Liver (tissue), 9 donors: ENCODE measurements around the gene ZNF821. TPM values are rescaled to one million over a fixed set of nuclear protein-coding genes. Genes with fewer than 3 reads are reported as not detected.

ENCODE experiments used
- DNase-seq: peaks from one replicate; pipeline ENCODE4 v3.0.0-alpha.2; 2017; ENCODE audit warnings: low spot score
- H3K27ac ChIP-seq, 2 donors: one replicate each; pipeline ENCODE4 v1.7.0; 2013; ENCODE audit warnings: inconsistent platforms in 2 of 2, low read length in 2 of 2, control low read depth in 1 of 2, low read depth in 1 of 2, mild to moderate bottlenecking in 1 of 2
- H3K27me3 ChIP-seq, 4 donors: one replicate each; pipeline versions ENCODE4 v1.6.1 to v1.7.0; 2013; ENCODE audit warnings: low read length in 3 of 4, inconsistent platforms in 1 of 4, mild to moderate bottlenecking in 1 of 4, moderate library complexity in 1 of 4; ENCODE audit not compliant: control insufficient read depth in 4 of 4, insufficient read depth in 4 of 4
- H3K36me3 ChIP-seq, 4 donors: one replicate each; pipeline versions ENCODE4 v1.6.1 to v1.7.0; 2013; ENCODE audit warnings: low read length in 3 of 4, mild to moderate bottlenecking in 3 of 4, low read depth in 1 of 4, moderate library complexity in 1 of 4; ENCODE audit not compliant: control insufficient read depth in 4 of 4, insufficient read depth in 3 of 4
- H3K4me1 ChIP-seq, 4 donors: one replicate each; pipeline versions ENCODE4 v1.6.1 to v1.7.0; 2013; ENCODE audit warnings: low read length in 3 of 4, mild to moderate bottlenecking in 3 of 4, moderate library complexity in 1 of 4; ENCODE audit not compliant: control insufficient read depth in 4 of 4, insufficient read depth in 4 of 4
- H3K4me3 ChIP-seq, 3 donors: one replicate each; pipeline versions ENCODE4 v1.6.1 to v1.7.0; 2013; ENCODE audit warnings: low read length in 3 of 3, control low read depth in 1 of 3, low read depth in 1 of 3, mild to moderate bottlenecking in 1 of 3
- H3K9ac ChIP-seq, 2 donors: one replicate each; pipeline ENCODE4 v1.7.0; 2013; ENCODE audit warnings: low read length in 2 of 2, mild to moderate bottlenecking in 2 of 2, moderate library complexity in 2 of 2, control low read depth in 1 of 2, low read depth in 1 of 2
- H3K9me3 ChIP-seq, 4 donors: one replicate each; pipeline versions ENCODE4 v1.6.1 to v1.7.0; 2013; ENCODE audit warnings: low read length in 3 of 4; ENCODE audit not compliant: control insufficient read depth in 4 of 4
- ATF3 ChIP-seq: IDR thresholded peaks from 2 replicates; pipeline ENCODE4 v1.6.1; 2016; ENCODE audit warnings: antibody characterized with exemption
- CTCF ChIP-seq: fragments of 150-350 bp; IDR thresholded peaks from 2 replicates; pipeline ENCODE4 v1.5.1; 2017; ENCODE audit warnings: improper control_type of control experiment, low read depth, low read length; ENCODE audit not compliant: missing input control
- EGR1 ChIP-seq, 2 donors: IDR thresholded peaks; 2 replicates each; pipeline ENCODE4 v1.6.1; 2016 to 2018; ENCODE audit warnings: antibody characterized with exemption in 2 of 2, low read depth in 2 of 2
- FOXA1 ChIP-seq: IDR thresholded peaks from 2 replicates; pipeline ENCODE4 v1.6.1; 2016; ENCODE audit warnings: antibody characterized with exemption
- FOXA2 ChIP-seq: IDR thresholded peaks from 2 replicates; pipeline ENCODE4 v1.6.1; 2016; ENCODE audit warnings: antibody characterized with exemption
- GABPA ChIP-seq, 2 donors: IDR thresholded peaks in 1 of 2; conservative IDR thresholded peaks in 1 of 2; 2 replicates each; pipeline ENCODE4 v1.6.1; 2016; ENCODE audit warnings: antibody characterized with exemption in 2 of 2, mild to moderate bottlenecking in 1 of 2, moderate library complexity in 1 of 2
- HNF4A ChIP-seq, 2 donors: conservative IDR thresholded peaks; 2 replicates each; pipeline ENCODE4 v1.6.1; 2016; ENCODE audit warnings: antibody characterized with exemption in 2 of 2, mild to moderate bottlenecking in 2 of 2
- HNF4G ChIP-seq: IDR thresholded peaks from 2 replicates; pipeline ENCODE4 v1.6.1; 2016; ENCODE audit warnings: antibody characterized with exemption
- JUND ChIP-seq, 2 donors: IDR thresholded peaks; 2 replicates each; pipeline ENCODE4 v1.6.1; 2016; ENCODE audit warnings: antibody characterized with exemption in 2 of 2
- MAX ChIP-seq: IDR thresholded peaks from 2 replicates; pipeline ENCODE4 v1.6.1; 2016; ENCODE audit warnings: antibody characterized with exemption
- NR2F2 ChIP-seq: IDR thresholded peaks from 2 replicates; pipeline ENCODE4 v1.6.1; 2016; ENCODE audit warnings: antibody characterized with exemption
- RAD21 ChIP-seq, 2 donors: IDR thresholded peaks; 2 replicates each; pipeline ENCODE4 v1.6.1; 2016; ENCODE audit warnings: antibody characterized with exemption in 2 of 2, mild to moderate bottlenecking in 2 of 2
- REST ChIP-seq: IDR thresholded peaks from 2 replicates; pipeline ENCODE4 v1.6.1; 2016; ENCODE audit warnings: antibody characterized with exemption, mild to moderate bottlenecking
- RXRA ChIP-seq, 2 donors: IDR thresholded peaks; 2 replicates each; pipeline ENCODE4 v1.6.1; 2017 to 2018; ENCODE audit warnings: antibody characterized with exemption in 2 of 2, mild to moderate bottlenecking in 1 of 2
- SP1 ChIP-seq: IDR thresholded peaks from 2 replicates; pipeline ENCODE4 v1.6.1; 2018; ENCODE audit warnings: antibody characterized with exemption, mild to moderate bottlenecking
- TAF1 ChIP-seq: conservative IDR thresholded peaks from 2 replicates; pipeline ENCODE4 v1.6.1; 2016; ENCODE audit warnings: antibody characterized with exemption, mild to moderate bottlenecking
- YY1 ChIP-seq: IDR thresholded peaks from 2 replicates; pipeline ENCODE4 v1.6.1; 2016; ENCODE audit warnings: antibody characterized with exemption, mild to moderate bottlenecking
- ZBTB33 ChIP-seq: IDR thresholded peaks from 2 replicates; pipeline ENCODE4 v1.6.1; 2016; ENCODE audit warnings: antibody characterized with exemption
- WGBS: extraction: QIAGEN DNeasy Blood & Tissue Kit; methylation state at CpG from one replicate; pipeline ENCODE4 v1.1.7; 2013; 5-methylcytosine and 5-hydroxymethylcytosine counted together
- polyA plus RNA-seq, 2 donors: library from polyadenylated mRNA; stranded (reverse) in 1 of 2; unstranded in 1 of 2; fragments of 200-250 nt in 1 of 2; fragments of >200 nt in 1 of 2; fragmentation: Nextera tagmentation in 1 of 2; extraction: Ambion mirVana in 1 of 2; gene quantifications; one replicate each; pipeline versions ENCODE4 v1.2.1 to v1.2.3, GENCODE V29; 2013 to 2015
- total RNA-seq, 2 donors: library from RNA; depleted of rRNA; stranded (reverse); fragments of >200 nt; gene quantifications; one replicate each; pipeline ENCODE4 v1.2.3, GENCODE V29; 2014
- donor health status: healthy.
- donor health status: healthy.
- donor health status: healthy.
- donor health status: healthy.
- donor health status: healthy.

ZNF821 gene
- total and polyA plus RNA-seq, 4 donors = 1.0 to 3.0 (median 2.0) TPM

GRCh38 chr16:71830359-71830758 lies 53.6 kb downstream of the ZNF821 start:
- Histone ChIP-seq H3K27me3 (no peaks in the 10 kb centered on the region), H3K9ac (no peak overlapping the region), H3K9me3 (no peaks in the 10 kb centered on the region), H3K36me3 (no peaks in the 10 kb centered on the region), H3K4me3 (no peak overlapping the region), H3K27ac (no peak overlapping the region), H3K4me1 (peaks cover 0 to 1% (median 0%) of the 10 kb centered on the region in 4 donors)
- no peak for DNase-seq
- TF ChIP-seq MAX (no peak), FOXA2 (no peak), ATF3 (no peak), FOXA1 (no peak), EGR1 (IDR thresholded peaks at IDR 0.05; ENCODE audit: low read depth in 2 of 2) (no peak), JUND (IDR thresholded peaks at IDR 0.05) (no peak), NR2F2 (no peak), HNF4G (no peak), RAD21 (IDR thresholded peaks at IDR 0.05) (no peak), RXRA (IDR thresholded peaks at IDR 0.05) (no peak), GABPA (IDR thresholded peaks at IDR 0.05 in 1 of 2, conservative IDR thresholded peaks at IDR 0.05 in 1 of 2) (no peak), TAF1 (no peak), HNF4A (conservative IDR thresholded peaks at IDR 0.05) (no peak), ZBTB33 (no peak), YY1 (no peak), SP1 (no peak), CTCF (no peak), REST (no peak)
- WGBS = 84% methylated on average over 2 of the region's 2 CpGs
